NCI-H526 (cell line): ENCODE measurements around the gene SUCLG2.
"Not testable (repeated sequence)": the region's sequence is repeated elsewhere in the genome, so short reads cannot be mapped to it uniquely, and the experiment has no call there.

ENCODE experiments used
- DNase-seq, 2 experiments: peaks; one replicate each; lab custom pipeline; 2025; lab: John Stamatoyannopoulos, UW

The SUCLG2 gene

GRCh38 chr3:67559029-67559605 lies 95.3 kb downstream of the SUCLG2 start:
- no peak for DNase-seq

DNA sequence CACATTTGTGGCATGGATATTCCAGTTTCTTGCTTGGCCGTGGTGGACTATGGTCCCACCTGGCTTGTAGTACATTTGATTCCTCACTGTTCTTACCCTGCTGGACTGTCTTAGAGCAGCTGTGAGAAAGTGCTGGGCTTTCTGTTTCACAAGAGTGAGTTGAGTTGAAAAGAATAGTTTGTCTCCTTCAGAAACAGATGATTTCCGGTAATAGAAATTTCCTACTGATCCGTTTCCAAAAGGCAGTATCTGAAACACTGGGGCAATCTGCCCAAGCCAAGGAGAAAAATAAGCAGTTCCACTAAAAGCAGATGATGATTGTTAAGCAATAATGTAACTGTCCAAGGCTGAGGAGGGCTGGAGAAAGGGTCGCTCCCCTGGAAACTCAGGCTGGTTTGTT lies 96.0 kb downstream of the SUCLG2 start:
- no peak for DNase-seq

DNA sequence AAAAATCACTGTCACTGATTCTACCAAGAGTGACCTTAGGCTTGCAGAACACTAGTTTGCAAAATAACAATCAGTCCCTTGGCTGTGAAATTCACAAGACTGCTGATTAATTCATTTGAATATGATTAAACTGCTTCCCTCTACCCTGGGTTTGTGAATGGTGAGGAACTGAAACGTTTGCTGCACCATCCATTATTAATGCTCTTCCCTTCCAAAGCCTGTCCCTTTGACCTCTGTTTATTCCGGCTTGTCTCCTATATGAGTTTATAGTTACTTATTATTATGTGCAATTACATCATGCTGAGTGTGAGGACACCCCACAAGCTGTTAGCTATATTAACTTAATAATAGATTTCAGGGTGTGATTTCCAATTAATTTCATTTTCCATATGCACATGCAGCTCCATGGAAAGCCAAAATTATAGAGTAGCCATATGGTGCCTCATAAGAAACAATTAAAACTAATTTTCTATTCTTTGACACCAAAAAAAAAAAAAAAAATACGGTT lies 96.5 kb downstream of the SUCLG2 start:
- no peak for DNase-seq

DNA sequence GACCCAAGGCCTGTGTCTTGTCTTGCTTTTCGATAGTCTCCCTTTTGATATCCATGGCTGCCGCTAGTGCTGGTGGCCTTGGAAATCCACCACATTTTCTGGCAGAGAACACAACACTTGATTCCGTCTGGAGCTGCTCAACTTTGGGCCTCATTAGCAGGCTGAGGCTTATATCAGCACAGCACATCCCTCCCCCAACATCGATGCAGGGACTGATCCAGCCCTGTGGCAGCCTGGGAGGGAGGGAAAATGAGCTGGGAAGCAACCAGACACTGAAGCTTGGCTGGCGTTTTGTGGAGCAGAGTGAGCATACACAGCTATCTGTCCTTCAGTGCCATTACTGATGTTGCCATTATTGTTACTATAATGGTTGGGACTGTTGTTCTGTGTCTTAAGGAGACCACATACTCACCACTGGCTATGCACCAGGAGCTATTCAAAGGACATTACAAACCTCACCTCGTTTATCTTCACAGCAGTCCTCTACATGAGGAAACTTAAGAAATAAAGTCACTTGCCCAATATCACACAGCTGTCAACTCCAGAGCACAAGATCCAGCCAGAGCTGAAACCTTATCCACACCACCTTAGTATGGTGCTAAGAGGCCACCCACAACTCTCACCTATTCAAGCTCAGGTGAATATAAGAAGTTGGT lies 102.9 kb downstream of the SUCLG2 start:
- DNase-seq = no peak

DNA sequence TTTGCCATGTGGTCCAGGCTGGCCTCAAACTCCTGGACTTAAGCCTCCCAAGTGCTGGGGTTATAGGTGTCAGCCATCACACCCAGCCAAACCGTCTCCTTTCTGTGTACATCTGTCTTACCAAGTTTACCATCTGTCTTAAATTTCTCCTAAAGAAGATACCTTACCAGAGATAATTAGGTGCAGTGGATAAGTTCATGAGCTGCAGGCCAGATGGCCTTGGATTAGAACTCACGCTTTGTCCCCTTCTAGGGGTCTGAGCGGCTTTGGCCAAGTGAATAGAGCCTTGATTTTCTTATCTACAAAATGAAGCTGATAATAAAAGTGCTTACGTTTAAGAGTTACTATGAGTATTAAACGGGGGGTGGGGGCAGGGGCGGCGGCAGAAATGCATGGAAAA lies 103.9 kb downstream of the SUCLG2 start:
- DNase-seq = no peak

DNA sequence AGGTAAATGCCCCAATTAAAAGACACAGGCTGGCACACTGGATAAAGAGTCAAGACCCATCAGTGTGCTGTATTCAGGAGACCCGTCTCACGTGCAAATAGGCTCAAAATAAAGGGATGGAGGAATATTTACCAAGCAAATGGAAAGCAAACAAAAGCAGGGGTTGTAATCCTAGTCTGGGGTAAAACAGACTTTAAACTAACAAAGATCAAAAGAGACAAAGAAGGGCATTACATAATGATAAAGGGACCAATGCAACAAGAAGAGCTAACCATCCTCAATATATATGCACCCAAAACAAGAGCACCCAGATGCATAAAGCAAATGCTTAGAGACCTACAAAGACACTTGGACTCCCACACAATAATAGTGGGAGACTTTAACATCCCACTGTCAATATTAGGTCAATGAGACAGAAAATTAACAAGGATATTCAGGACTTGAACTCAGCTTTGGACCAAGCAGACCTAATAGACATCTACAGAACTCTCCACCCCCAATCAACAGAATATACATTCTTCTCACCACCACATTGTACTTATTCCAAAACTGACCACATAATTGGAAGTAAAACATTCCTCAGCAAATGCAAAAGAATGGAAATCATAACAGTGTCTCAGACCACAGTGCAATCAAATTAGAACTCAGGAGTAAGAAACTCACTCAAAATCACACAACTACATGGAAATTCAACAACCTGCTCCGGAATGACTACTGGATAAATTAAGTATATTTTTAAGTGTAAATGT lies 111.7 kb downstream of the SUCLG2 start:
- not testable (repeated sequence) for DNase-seq

DNA sequence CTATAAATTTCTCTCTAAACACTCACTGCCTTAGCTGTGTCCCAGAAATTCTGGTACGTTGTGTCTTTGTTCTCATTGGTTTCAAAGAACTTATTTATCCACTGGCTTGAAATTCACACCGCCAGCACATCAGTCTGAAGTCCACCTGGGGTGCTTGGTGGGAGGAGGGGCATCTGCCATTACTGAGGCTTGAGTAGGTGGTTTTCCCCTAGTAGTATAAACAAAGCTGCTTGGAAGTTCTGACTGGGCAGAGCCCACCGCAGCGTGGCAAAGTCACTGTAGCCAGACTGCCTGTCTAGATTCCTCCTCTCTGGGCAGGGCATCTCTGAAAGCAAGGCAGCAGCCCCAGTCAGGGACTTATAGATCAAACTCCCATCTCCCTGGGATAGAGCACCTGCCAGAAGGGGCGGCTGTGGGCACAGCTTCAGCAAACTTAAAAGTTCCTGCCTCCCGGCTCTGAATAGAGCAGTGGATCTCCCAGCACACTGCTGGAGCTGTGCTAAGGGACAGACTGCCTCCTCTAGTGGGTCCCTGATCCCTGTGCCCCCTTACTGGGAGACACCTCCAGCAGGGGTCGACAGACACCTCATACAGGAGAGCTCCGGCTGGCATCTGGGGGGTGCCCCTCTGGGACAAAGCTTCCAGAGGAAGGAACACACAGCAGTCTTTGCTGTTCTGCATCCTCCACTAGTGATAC lies 114.1 kb downstream of the SUCLG2 start:
- no peak for DNase-seq

GRCh38 chr3:67537203-67537602 lies 117.2 kb downstream of the SUCLG2 start:
- not testable (repeated sequence) for DNase-seq

- DNase-seq = no peak
Observed at GRCh38 chr3:67535006-67535405, 119.4 kb downstream of the SUCLG2 start.

GRCh38 chr3:67534594-67534993 lies 119.8 kb downstream of the SUCLG2 start:
- no peak for DNase-seq

DNA sequence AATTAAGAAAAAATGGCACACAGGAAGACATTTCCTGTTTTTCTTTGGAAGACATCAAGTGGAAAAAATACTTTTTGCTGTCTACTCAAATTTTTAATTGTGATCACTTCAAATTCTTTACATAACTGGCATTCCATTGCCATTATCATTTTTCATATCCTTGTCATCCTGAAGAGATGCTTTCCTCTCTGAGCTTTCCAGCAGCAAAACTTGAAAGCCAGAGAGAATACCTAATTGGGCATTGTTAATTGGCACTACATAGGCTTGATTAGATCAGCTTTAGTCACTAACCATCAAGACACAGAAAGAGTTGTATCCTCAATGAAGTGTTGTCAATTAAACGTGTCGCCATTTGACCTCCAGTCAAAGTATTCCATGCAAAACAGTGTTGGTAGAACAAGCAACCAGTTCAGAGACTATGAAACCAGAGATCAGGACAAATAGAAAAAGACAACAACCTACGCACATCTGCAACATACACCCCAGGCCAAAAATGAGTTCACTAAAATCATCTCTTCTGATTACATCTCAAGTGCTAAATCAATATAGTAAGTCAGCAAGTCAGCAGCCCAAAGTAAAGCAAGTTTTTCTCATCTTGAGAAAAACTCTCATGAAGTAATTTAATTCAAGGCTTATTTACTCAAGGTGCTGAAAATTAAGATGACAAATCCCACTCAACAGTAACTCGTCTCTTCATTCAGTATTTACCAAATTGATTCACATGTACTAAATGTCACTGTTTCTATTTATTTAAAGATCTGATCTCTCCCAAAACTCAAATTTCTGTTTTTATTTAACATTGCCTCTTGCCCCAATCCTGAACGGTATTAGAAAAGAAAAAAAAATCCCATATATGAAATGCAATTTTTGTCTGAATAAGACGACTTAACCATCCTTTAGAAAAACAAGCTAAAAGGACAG lies 123.0 kb downstream of the SUCLG2 start:
- peak in 1 of 2 experiments; percentile 18 for DNase-seq

- no peak for DNase-seq
Observed at GRCh38 chr3:67529915-67530314, 124.5 kb downstream of the SUCLG2 start.

- no peak for DNase-seq
Observed at GRCh38 chr3:67529337-67529736, 125.1 kb downstream of the SUCLG2 start.

DNA sequence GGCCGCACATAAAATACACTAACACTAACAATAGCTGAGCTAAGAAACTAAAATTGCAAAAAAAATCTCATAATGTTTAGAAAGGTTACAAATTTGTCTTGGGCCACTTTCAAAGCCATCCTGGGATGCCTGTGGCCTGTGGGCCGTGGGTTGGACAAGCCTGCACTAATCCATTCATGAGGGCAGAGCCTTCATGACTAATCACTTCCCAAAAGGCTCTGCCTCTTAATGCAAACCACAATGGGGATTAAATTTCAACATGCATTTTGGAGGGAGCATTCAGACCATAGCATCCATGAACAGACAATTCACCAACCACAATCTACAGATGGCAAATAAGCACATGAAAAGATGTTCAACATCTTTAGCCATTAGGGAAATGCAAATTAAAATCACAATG lies 128.2 kb downstream of the SUCLG2 start:
- no peak for DNase-seq

DNA sequence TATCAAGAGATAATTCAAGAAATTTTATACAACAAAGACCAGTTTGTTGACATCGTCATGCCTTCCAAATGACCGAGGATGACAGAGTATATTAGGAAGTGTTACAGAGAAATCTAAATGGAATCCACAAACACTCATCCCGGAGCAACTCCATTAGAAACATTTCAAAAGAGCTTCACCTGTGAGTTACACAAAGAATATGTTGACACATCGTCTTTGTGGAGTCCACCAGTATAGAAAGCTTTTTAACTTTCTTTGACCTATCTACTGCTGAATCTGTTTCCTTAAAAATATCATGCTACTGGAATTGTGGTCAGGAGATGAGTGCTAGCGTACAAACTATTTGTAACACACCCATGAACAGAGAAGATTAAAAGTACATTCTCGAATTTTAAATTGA lies 130.4 kb downstream of the SUCLG2 start:
- DNase-seq = no peak

GRCh38 chr3:67522081-67522480 lies 132.3 kb downstream of the SUCLG2 start:
- no peak for DNase-seq

DNA sequence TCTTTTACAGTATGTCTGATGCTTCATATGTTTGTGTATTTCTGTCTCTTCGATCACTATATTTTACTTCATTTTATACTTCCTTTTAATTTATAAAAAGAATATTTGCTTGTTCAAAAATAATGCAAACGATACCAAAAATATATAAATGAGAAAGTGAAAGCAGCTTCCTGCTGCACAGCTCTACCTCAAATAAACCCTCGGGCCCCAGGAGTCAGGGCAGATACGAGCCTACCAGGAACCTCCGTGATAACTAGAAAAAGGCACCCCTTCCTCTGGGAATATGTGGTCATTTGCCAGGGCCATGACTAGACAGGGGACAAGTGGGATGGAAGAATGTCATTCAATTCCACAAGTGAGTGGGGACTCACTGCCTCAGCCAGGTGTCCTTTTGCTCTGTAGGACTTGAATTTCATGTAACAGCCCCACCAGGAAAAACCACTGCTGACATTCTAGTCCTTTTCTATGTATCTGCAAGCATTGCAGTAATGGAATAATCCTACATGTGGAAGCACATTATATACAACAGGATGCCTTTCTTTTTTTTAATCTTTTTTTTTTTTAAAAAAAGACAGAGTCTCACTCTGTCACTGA lies 133.3 kb downstream of the SUCLG2 start:
- no peak for DNase-seq

DNA sequence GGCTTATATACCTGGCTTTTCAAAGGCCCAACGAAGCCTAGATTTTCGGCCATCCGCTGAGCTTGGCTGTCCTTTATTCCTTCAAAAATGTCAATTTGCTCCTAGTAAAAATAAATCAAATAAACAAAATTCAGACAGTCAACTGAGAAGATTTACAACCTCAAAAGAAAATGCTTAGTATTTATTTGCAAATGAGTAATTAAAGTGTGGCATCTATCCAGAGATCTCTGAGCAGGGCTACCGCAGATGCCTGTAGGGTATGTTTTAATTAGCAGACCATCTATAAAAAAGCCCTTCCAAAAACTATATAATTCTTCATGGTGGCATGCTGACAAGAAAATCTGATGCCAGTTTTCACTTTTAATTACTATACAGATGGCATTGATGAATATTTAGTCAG lies 136.2 kb downstream of the SUCLG2 start:
- DNase-seq = no peak

- DNase-seq = no peak
Observed at GRCh38 chr3:67517781-67518180, 136.6 kb downstream of the SUCLG2 start.

- DNase-seq = no peak
Observed at GRCh38 chr3:67516496-67516895, 137.9 kb downstream of the SUCLG2 start.

GRCh38 chr3:67515778-67516177 lies 138.6 kb downstream of the SUCLG2 start:
- no peak for DNase-seq
